Stimulated activated CD8-positive, alpha-beta memory T cell treated with anti-CD3 and anti-CD28 coated beads, Interleukin-15, amount 100 ng/mL, for 4 hours (primary cell): Measurements from ENCODE around the gene FXN.
"Not testable (repeated sequence)": the region's sequence is repeated elsewhere in the genome, so short reads cannot be mapped to it uniquely, and the experiment has no call there.

Experiments
- DNase-seq, 2 donors: peaks; one replicate each; pipeline ENCODE4 v3.0.0-alpha.2; 2020; ENCODE audit warnings: low read depth in 2 of 2

FXN gene

DNA sequence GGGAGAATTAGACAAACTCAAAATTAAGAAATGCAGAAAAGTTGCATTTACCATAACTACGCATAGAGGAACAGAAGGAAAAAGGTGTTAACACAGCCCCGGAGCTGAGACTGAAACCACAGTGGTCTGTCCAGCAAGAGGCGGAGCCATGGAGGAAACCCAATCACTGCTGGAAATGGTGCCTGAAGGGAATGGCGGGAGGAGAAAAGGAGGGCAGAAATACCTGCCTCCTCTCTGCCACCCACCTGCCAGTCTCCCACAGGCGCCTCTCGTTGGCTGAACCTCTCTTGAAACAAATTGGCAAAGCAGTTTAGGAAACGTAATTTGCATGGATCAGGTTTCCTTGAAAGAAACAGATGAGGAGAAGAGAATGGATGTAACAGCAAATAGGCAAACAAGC, 11.9 kb upstream of the FXN start:
- no peak for DNase-seq

DNA sequence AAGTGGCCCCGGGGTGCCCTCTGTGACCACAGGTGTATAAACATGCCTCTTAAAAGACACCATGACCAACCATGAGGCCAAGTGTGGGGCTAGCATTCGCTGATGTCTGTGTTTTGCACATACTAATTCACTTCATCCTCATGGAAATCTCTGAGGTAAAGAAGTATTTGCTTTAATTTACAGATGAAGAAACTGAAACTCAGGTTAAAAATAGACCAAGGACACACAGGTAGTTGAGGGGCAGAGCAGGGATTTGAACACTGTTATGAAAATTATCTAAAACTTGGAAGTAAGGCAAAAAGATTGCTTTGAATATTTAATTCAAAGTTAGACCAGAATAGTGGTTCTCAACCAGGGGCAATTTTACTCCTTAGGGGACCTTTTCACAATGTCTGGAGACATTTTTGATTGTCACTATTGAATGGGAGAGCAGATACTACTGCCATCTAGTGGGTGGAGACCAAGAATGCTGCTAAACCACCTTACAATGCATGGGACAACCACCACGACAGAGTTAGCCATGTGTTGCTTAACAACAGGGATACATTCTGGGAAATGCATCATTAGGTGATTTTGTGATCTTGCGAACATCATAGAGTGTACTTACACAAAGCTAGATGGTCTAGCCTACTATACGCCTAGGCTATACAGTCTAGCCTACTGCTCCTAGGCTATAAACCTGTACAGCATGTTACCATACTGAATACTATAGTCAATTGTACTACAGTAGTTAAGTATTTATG, 8.0 kb upstream of the FXN start:
- no peak for DNase-seq

DNA sequence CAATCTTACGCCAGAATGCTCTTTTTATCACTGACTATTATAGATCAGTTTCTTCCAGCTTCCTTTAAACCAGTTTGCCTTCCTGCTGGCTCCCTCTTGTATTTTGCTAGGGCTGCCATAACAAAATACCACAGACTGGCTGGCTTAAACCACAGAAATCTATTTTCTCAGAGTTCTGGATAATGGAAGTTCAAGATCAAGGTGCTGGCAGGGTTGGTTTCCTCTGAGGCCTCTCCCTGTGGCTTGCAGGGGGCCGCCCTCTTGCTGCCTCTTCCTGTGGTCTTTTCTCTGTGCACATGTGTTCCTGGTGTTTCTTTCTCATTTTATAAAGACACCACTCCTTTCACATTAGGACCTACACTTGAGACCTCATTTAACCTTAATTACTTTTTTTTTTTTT, 6.8 kb upstream of the FXN start:
- DNase-seq = no peak

DNA sequence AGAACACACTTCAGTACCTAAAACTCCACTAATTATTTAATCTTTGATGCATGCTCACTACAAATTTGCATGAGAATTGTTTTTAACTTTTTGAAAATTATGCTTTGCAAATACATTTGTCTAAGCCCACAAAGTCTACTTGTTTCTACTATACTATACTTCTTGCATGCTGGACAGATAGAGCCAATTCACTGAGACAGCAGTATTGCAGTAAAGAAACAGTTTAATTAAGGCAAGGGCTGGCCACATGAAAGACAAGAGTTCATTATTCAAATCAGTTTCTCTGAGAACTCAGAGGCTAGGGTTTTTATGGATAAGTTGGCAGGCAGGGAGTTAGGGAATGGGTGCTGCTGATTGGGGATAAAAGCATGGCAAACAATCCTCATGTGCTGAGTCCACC, 6.0 kb upstream of the FXN start:
- no peak for DNase-seq

DNA sequence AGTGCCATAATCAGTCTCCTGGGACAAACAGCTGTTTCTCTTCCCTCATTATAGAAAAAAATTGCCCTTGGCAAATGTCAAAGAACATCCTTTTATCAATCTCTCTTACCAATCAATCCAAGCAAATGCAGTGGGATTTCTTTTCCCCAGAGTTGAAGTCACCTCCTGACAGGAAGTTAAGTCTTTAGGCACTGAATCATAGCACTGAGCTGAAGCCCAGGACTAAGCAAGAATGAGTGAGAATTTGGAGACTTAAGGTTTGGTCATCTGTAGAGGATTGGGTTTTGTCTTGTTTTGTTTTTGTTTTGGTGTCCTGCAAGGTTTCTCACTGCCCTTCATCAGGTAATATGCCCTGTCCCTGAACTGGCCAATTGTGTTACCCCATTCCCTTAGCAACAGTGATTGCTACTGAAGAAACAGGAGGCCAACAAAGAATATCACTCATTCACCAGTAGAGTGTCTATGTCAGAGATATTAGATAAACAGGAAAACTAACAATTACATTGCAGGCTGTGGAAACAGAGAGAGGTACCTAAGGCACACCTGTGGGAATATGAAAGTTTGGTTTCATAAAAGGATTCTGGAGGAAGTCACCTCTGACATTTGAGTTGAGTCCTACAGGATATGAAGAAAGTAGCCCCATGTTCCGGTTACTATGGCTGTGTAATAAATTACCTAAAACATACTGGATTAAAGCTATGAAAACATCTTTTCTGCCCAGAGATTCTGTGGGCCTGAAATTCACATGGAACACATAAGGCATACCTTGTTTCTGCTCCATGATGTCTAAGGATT, 4.5 kb upstream of the FXN start:
- DNase-seq = no peak

DNA sequence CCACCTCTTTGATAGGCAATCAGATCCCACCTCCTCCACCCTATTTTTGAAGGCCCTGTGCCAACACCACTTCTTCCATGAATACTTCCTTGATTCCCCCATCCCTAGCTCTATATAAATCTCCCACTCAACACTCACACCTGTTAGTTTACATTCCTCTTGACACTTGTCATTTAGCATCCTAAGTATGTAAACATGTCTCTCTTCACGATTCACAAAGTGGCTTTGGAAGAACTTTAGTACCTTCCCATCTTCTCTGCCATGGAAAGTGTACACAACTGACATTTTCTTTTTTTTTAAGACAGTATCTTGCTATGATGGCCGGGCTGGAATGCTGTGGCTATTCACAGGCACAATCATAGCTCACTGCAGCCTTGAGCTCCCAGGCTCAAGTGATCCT, 1.5 kb upstream of the FXN start:
- DNase-seq = no peak

DNA sequence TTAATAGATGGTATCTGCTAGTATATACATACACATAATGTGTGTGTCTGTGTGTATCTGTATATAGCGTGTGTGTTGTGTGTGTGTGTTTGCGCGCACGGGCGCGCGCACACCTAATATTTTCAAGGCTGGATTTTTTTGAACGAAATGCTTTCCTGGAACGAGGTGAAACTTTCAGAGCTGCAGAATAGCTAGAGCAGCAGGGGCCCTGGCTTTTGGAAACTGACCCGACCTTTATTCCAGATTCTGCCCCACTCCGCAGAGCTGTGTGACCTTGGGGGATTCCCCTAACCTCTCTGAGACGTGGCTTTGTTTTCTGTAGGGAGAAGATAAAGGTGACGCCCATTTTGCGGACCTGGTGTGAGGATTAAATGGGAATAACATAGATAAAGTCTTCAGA, 757 bp downstream of the FXN start:
- no peak for DNase-seq

DNA sequence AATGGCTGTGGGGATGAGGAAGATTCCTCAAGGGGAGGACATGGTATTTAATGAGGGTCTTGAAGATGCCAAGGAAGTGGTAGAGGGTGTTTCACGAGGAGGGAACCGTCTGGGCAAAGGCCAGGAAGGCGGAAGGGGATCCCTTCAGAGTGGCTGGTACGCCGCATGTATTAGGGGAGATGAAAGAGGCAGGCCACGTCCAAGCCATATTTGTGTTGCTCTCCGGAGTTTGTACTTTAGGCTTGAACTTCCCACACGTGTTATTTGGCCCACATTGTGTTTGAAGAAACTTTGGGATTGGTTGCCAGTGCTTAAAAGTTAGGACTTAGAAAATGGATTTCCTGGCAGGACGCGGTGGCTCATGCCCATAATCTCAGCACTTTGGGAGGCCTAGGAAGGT, 1.2 kb downstream of the FXN start:
- DNase-seq = no peak

DNA sequence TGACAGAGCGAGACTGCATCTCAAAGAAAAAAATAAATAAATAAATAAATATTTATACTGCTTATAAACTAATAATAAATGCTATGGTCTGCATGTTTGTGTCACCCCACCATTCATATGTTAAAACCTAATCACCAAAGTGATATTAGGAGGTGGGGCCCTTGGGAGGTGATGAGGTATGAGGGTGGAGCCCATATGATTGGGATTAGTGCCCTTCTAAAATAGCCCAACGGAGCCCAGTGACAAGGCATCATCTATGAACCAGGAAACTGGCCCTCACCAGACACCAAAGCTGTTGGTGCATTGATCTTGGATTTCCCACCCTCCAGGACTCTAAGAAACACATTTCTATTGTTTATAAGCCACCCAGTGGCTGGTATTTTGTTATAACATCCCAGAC, 5.1 kb downstream of the FXN start:
- DNase-seq = no peak

DNA sequence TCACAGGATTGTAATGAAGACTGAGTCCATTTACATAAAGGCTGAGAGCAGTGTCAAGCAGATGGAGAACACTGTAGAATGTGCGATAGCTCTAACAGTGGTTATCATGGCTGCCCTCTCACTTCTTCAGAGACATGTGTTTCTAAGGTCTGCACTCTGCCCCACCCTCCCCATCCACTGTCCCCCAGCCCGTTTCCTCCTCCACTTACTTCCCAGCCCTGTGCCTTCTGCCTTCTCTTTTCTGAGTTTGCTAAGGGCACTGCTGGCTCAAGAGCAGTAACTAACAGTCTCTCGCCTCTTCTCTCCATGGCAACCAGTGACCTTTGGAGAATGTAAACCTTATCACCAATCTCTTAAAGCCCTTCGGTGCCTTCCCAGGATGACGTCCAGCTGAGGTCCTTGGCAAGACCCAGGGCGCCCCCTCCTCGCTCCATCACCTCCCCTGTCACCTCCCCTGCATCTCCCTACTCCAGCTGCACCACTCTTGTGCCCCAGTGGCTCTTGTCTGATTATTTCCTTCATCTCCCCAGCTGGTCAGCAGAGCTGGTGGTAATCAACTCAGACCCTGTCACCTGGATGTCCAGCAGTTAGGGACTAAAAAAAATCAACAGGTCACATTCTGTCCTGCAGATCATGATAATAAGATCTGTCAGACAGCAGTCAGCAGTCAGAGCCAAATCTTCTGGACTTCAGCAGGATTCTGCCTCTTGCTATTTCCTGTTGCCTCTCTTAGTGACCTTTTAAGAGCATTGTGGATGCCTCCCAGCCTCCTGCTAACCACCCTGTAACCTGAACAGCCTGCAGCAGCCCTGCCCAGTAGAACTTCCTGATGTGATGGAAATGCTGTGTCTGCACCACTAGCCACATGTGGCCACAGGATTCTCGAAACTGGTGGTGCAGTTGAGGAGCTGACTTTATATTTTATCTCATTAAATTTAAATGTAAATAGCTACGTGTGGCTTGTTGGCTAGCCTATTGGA, 9.0 kb downstream of the FXN start:
- no peak for DNase-seq

DNA sequence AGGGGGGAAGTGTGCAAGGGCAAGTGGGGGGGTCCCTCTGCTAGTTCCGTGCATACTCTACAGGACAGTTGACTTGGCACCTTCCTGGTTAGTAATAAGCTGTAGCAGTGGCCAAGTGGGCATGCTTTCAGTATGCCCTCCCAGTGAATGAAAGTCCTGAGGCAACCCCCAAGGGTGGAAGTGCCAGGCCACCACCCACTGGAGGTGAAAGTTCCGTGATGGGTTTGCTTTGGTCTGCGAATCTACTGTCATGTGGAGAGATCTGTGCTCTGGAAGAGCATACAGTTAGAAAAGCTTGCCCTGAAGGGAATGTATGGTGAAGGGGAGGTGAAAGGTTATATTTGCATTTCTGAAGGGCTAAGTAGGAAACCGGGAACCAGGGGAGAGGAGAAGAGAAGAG, 10.3 kb downstream of the FXN start:
- DNase-seq = no peak

DNA sequence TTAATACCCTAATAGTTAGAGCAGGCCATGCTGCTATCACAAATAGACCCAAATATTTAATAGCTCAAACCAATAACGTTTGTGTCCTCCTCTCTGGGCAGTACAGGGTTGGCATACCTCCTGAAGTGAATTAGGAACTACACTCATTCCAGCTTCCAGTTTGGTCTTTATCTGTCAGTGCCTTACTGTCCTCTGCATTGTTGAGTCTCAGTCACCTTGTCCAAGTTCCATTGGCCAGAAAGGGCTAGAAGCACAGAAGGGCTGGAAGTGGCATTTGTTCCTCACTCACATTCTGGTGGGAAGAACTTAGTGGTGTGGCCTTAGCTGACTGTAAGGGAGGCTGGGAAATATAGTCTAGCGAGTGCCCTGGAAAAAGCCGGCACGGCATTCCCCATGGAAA, 11.2 kb downstream of the FXN start:
- DNase-seq = no peak

DNA sequence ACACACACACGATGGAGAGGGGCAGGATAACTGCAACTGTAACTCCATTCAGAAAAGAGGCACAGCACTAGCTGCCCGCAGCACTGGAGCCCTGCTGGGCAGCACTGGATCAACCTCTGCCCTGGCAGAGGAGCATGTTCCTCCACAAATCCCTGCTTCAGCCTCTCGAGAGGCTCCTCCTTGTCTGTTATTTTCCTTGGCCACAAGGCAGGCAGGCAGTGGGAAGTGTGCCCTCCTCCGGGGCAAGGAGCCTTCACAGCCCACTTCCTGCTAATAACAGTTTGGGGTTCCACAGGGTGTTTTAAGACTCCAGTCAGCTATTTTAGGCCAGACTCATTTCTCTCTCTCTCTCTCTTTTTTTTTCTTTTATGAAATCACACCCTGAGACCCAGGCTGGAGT, 11.8 kb downstream of the FXN start:
- DNase-seq = no peak

DNA sequence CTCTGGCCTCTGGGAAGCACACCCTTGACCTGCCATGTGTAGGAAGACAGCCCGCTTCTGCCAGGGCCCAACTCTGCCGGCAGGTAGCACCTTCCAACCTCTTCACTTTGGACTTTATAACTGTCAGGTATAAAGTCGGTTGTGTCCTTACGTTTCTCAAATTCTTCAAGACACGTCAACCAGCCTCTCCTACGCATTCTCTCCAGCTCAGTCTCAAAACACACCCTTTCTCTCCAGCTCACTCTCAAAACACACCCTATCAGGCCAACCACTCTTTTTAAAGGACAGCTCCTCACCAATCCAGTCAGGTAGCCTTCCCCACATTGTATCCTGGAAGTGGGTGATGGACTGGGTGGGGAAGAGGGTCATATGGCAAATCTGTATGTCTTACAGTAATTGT, 13.5 kb downstream of the FXN start:
- DNase-seq = no peak

DNA sequence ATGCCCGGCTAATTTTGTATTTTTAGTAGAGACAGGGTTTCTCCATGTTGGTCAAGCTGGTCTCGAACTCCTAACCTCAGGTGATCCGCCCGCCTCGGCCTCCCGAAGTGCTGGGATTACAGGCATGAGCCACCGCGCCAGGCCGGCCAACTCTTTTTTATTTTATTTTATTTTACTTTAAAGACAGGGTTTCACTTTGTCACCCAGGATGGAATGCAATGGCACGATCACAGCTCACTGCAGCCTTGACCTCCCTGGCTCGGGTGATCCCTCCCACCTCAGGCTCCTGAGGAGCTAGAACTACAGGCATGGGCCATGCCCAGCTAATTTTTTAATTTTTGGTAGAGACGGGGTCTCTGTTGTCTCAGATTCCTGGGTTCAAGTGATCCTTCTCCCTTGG, 15.4 kb downstream of the FXN start:
- DNase-seq = not testable (repeated sequence)

DNA sequence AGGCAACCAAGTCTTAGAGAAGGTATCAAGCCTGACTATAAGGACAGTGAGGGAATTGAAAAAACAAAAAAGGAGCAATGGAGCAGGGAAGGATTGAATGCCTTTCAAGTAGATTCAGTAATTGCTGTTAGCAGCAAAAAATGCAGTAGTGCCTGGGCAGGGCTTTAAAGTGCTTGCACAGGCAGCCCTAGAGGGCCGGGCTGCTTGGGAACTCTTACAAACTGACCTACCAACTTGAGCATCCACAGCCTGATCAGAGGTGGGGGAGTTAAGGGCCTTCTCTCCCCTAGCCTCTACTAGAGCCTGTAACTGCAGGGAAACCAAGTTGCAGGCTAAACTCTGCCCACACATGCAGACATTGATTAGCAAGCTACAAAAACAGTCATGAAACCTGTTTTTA, 19.4 kb downstream of the FXN start:
- DNase-seq = no peak

DNA sequence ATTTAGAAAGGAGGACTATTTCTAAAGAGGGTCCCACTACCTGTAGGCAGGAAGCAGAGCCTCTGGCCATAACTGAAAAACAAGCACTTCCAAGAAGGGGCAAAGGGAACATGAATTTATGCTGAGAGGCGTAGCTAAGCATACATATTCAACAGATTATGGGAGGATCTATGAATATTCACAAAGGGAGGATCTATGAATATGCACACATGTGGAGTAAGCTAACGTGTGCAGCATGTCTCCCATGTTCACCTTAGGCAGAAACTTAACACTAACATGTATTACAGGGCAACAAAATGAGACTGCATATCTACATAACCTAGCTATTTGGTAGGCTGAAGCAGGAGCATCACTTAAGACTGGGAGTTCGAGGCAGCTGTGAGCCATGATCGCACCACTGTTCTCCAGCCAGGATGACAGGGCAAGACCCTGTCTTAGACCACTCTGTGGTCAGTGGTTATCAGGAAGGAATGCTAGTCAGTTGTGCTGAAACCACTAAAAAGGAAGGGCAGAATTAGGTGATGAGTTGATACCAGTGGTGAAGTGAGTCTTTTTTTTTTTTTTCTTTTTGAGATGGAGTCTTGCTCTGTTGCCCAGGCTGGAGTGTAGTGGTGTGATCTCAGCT, 20.8 kb downstream of the FXN start:
- DNase-seq = no peak

DNA sequence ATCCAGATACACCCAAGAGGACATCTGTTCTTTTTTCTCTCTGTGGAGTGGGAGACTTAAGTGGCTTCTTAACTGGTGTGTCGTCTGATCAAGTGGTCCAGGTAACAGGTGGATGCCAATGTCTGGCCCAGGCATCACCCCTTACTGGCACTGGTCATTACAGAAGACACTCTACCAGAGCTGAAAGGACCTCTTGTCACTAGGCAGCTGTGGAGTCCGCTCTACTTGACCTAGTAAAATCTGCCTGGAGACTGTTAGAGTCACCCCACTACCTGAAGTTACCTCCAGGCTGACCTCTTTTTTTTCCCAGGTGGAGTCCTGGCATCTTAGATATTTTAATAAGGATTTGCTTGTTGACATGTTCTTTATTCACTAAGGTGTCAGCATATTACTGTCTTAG, 22.5 kb downstream of the FXN start:
- no peak for DNase-seq

DNA sequence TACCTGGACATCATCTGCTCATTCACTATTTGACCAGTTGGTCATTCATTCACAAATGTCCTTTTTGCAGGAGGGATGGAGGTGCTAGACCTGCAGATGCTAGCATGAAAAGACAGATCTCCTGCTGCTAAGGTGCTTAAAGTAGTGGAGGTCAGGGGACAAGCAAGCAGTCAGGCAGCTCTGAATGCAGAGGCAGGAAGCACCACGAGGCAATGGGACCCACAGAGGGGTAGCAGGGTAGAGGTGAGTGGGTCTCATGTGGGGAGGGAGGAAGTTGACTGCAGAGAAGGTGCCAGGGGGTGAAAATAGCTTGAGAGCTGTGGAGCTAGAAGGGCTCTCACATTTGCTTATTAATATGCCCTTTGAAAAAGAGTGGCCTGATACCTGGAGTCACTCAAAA, 25.2 kb downstream of the FXN start:
- DNase-seq = no peak

DNA sequence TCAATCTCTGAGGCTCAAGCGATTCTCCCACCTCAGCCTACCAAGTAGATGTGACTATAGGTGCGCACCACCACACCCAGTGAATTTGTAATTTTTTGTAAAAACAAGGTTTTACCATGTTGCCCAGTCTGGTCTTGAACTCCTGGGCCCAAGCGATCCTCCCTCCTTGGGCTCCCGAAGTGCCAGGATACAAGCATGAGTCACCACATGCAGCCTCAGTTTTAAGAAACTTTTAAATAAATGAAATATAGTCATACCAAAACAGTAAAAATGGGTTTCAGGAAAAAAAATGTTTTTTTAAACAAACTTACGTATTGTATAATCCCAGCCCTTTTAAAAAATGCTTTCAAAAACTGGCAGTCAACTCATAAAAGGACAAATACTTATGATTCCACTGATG, 26.6 kb downstream of the FXN start:
- DNase-seq = no peak

DNA sequence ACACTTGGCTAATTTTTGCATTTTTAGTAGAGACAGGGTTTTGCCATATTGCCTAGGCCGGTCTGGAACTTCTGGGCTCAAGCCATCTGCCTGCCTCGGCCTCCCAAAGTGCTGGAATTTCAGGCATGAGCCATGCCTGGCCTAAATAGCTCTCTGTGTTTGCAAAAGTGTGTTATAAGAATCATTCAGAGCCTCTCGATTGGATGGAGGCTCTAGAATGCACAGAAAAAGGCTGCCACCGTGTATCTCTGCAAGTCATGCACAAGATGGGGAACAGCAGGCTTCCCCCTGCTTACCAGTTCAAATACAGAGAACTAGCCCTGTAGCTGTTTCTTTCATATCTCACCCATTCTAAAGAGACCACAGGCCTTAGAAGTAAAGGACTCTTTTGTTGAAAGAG, 28.3 kb downstream of the FXN start:
- DNase-seq = no peak

DNA sequence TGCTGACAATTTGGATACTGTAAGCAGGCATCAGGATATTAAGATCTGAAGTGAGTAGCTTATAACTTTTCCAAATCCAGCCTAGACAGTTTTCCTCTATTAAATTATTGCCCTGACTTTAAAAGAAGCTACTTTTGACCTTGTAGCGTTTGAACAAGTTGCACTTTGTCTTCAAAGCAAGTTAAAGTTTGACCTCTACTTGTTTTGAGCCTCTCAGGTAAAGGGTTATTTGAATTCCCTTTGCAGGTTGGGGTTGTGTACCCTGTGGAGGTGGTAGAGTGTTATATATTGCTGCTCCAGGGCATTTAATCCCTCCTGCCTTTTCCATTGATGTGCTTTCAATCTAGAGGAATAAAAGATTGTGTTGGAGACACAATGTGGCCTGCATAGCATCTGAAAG, 30.1 kb downstream of the FXN start:
- DNase-seq = no peak
